Measurements from ENCODE around the gene MACROD2.
"Not testable (repeated sequence)": the region's sequence is repeated elsewhere in the genome, so short reads cannot be mapped to it uniquely, and the experiment has no call there.

Gene MACROD2

GRCh38 chr20:14996883-14997672 is 1001.8 kb downstream of the MACROD2 start:
- DNase-seq (ENCODE audit: extremely low read depth, low read depth): no peak
- no peak overlapping the region for H3K4me3 ChIP-seq (replicated peaks; ENCODE audit: low read depth, low read length)
- TF ChIP-seq CTCF (IDR thresholded peaks at IDR 0.05; ENCODE audit: low read depth, low read length, missing control alignments): no peak

GRCh38 chr20:14997791-14998190 is 1002.5 kb downstream of the MACROD2 start:
- no peak for TF ChIP-seq CTCF (IDR thresholded peaks at IDR 0.05; ENCODE audit: low read depth, low read length, missing control alignments)
- no peak overlapping the region for H3K4me3 ChIP-seq (replicated peaks; ENCODE audit: low read depth, low read length)
- DNase-seq (ENCODE audit: extremely low read depth, low read depth): peak; percentile 72

- TF ChIP-seq CTCF (IDR thresholded peaks at IDR 0.05; ENCODE audit: low read depth, low read length, missing control alignments): no peak
- no peak for DNase-seq (ENCODE audit: extremely low read depth, low read depth)
Measured at GRCh38 chr20:15005300-15005986, 1010.1 kb downstream of the MACROD2 start.

GRCh38 chr20:15011631-15012030 is 1016.3 kb downstream of the MACROD2 start:
- no peak for TF ChIP-seq CTCF (IDR thresholded peaks at IDR 0.05; ENCODE audit: low read depth, low read length, missing control alignments)
- no peak for DNase-seq (ENCODE audit: extremely low read depth, low read depth)
- H3K4me3 ChIP-seq (replicated peaks; ENCODE audit: low read depth, low read length): no peak overlapping the region

More at GRCh38 chr20:15005300-15005986, 1010.1 kb downstream of the MACROD2 start:
- no peak overlapping the region for H3K4me3 ChIP-seq (replicated peaks; ENCODE audit: low read depth, low read length)

- TF ChIP-seq CTCF (IDR thresholded peaks at IDR 0.05; ENCODE audit: low read depth, low read length, missing control alignments): no peak
- DNase-seq (ENCODE audit: extremely low read depth, low read depth): no peak
- H3K4me3 ChIP-seq (replicated peaks; ENCODE audit: low read depth, low read length): no peak overlapping the region
Measured at GRCh38 chr20:15012566-15012965, 1017.2 kb downstream of the MACROD2 start.

GRCh38 chr20:15016875-15017274 is 1021.6 kb downstream of the MACROD2 start:
- H3K4me3 ChIP-seq (replicated peaks; ENCODE audit: low read depth, low read length); DNase-seq (ENCODE audit: extremely low read depth, low read depth): not testable (repeated sequence)

GRCh38 chr20:15018966-15019365 is 1023.6 kb downstream of the MACROD2 start:
- no peak for TF ChIP-seq CTCF (IDR thresholded peaks at IDR 0.05; ENCODE audit: low read depth, low read length, missing control alignments)
- no peak for DNase-seq (ENCODE audit: extremely low read depth, low read depth)
- H3K4me3 ChIP-seq (replicated peaks; ENCODE audit: low read depth, low read length): no peak overlapping the region

Measured in HFF-Myc (cell line).